RKO (cell line): ENCODE results near the gene IGF1R.

Source experiments
- DNase-seq: peaks from one replicate; pipeline ENCODE4 v3.0.0-alpha.2; 2016; ENCODE audit warnings: low spot score

IGF1R gene

GRCh38 chr15:98745650-98746374 is 97.5 kb downstream of the IGF1R start:
- no peak for DNase-seq

- no peak for DNase-seq
Observed at GRCh38 chr15:98746375-98747155, 98.2 kb downstream of the IGF1R start.

DNA sequence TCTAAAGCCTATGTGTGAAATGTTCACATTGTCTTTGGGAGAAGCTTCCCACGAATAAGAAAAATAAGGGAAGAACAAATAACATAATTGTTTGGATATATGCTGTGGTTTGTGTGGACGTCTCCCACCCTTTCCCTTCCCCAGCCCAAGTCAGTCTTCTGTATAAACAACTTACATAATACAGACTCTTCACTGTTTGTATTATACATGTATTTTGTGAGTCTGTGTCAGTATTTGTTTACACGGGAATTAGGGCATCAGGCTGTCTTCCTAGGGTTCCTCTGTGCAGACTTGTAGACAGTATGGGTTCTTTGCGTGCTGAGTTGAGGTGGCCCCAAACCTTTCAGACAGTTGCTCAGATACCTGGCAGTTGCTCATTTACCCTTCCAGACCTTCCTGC is 103.4 kb downstream of the IGF1R start:
- DNase-seq = no peak

DNA sequence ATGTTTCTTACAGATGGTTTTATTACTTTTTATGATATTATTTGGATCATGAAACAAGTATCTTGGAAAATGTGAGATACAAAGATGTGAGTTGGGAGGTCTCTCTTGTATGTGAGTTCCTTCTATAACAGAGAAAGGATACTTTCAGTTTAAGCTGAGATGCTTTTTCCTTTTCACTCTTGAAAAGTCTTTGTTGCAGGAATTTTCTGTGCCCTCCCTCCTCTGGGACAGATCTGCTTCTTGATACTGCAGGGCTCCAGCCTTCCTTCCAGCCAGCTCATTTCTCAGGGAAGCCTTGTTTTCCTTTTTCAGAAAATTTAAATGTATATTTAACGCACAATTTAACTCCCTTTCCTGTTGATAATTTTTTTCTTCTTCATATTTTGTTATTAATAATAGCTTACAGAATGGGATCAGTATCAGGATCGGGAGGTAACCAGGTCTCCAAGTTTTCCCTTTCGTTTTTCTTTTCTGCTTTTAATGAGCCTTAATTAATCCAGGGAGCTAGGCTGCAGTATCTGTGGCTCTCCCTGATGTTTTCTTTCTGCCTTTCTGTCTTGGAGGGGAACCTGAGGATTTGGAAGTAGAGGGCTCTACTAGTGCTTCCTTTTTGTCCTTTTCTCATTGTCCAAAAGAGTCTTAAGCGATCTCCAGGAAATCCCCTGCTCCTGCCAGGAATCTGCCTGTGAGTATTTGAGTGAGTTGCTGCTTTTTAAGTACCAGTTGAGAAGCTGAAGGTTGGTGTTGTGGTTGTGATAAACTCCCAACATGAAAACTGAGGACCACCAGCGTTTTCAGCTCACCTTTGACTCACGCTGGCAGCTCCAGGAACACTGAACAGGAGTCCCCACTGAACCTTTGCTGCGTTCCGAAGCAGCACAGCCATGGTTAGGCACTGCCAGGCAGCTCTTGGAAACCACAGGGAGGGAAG is 105.7 kb downstream of the IGF1R start:
- no peak for DNase-seq

GRCh38 chr15:98754657-98755022 is 106.3 kb downstream of the IGF1R start:
- no peak for DNase-seq

DNA sequence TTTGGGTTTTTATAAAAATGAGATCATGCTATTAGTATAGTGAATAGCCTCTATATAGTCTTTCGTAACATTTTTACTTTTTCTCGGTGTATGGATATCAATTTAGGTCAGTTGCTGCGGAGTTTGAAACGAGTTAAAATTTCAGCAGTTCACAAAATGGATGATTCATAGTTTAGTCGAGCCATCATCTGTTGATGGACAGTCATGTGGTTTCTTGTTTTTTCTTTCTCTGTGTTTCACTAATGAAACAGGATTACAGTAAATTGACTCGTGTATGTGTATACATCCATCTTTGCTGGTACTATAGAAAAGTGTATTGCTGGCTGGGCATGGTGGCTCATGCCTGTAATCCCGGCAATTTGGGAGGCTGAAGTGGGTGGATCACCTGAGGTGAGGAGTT is 106.8 kb downstream of the IGF1R start:
- no peak for DNase-seq

GRCh38 chr15:98755781-98756180 is 107.4 kb downstream of the IGF1R start:
- no peak for DNase-seq

DNA sequence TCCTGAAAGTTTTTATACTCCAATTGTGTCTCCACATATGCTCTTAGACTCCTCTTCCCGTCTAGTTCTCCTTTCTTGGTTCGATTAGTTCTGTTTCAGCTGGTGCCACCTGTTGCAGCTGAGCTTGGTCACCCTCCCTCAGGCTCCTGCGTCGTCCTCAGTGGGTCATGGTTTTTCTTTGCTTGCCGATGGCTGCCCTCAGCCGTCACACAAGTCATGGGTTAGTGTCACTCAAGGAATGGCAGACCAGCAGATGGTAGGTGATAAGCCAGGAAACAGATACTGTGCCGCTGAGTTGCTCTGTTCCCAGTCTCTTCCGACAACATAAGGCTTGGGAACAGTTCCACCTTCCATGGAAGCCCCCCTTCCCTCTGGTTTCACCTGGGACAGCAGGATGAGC is 109.9 kb downstream of the IGF1R start:
- DNase-seq = no peak

DNA sequence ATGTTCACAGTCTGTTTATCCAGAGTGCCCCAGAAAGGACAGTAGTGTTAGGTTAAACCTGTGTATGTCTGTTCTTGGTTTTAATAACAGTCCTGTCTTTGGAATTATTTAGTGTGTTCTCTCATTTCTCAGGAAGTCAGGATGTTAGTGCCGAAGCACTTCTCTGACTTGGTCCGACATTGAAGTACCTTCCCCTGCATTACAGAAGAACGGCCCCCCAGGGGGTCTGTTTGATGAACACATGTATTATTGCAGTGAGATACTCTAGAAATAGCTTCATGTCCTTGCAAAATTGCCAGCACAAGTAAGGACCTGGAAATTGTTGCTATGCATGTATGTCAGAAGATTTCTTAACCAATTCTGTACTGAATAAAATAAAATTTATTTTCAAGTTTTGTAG is 110.9 kb downstream of the IGF1R start:
- no peak for DNase-seq

- no peak for DNase-seq
Observed at GRCh38 chr15:98760112-98760826, 111.9 kb downstream of the IGF1R start.

- no peak for DNase-seq
Observed at GRCh38 chr15:98760975-98761374, 112.6 kb downstream of the IGF1R start.

- no peak for DNase-seq
Observed at GRCh38 chr15:98763179-98763578, 114.8 kb downstream of the IGF1R start.

GRCh38 chr15:98764291-98764690 is 116.0 kb downstream of the IGF1R start:
- DNase-seq = no peak

DNA sequence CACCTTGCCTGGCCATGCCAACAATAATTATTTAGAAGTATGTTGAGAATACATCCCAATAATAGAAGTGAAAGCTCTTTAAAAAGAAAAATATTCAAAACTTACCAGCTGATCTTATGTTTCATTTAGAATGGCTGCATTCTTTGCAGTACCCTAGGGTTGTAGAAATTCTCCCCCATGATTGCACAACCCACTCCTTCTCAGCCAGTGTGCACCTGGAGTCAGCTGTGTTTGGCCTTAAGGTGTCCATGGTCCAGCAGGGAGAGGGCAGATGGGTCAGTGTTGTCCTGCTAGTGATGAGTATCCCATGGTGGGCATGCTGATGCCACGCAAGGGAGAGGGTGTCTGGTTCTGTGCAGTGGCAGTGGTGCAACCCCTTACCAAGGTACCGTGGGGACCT is 117.3 kb downstream of the IGF1R start:
- no peak for DNase-seq

GRCh38 chr15:98767692-98768091 is 119.4 kb downstream of the IGF1R start:
- DNase-seq = no peak

GRCh38 chr15:98769867-98770266 is 121.5 kb downstream of the IGF1R start:
- DNase-seq = no peak

GRCh38 chr15:98770984-98771383 is 122.6 kb downstream of the IGF1R start:
- DNase-seq = no peak

- no peak for DNase-seq
Observed at GRCh38 chr15:98771541-98771940, 123.2 kb downstream of the IGF1R start.

GRCh38 chr15:98772895-98773294 is 124.6 kb downstream of the IGF1R start:
- no peak for DNase-seq

GRCh38 chr15:98773616-98774015 is 125.3 kb downstream of the IGF1R start:
- DNase-seq = no peak

DNA sequence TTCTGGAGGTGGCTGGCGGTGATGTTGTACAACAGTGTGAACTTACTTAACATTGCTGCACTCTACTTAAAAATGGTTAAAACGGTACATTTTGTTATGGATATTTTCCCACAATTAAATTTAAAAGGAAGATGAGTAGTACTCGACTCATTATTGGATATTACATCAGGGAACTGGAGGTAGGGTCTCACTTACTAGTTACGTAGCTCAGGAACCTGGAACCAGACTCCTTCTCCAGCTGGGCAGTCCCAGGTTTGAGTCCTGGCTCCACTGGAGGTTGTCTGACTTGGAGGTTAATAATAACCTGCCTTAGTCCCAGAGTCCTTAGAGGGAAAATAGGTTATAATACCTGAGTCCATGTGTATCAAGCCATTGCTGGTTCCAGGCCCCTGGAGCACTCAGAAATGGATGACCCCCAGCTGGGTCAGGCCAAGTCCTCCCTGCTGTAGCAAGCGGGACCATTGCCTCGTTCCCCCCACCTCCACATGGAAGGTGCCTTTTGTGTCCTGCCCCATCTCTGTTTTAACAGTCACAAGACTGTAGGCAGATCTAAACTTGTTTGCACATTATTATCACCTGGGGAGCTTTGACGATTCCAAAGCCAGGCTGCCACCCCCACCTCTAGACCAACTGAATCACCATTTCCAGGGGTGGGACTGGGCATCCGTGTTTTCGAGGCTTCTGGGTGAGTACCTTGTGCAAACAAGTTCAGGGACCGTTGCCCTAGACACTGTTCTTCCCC is 126.6 kb downstream of the IGF1R start:
- DNase-seq = no peak
